ENCODE results near the gene GSE1. TPM values are rescaled to one million over a fixed set of nuclear protein-coding genes. Genes with fewer than 3 reads are reported as not detected.

Gene GSE1
- total and polyA plus RNA-seq, 9 of the 15 experiments (the other 6 are each of a cell fraction or from before 2014, with no cell fraction given) = 12.2 to 244 (median 57.9) TPM

- Histone ChIP-seq H3K4me3 (no peak overlapping the region), H4K20me1 (replicated peaks; ENCODE audit: control insufficient read depth, insufficient read depth, low read length) (peaks cover 58% of the 10 kb centered on the region), H3K36me3 (ENCODE audit: control insufficient read depth, insufficient read depth, low read length) (peaks cover 94% of the 10 kb centered on the region), H3K27ac (ENCODE audit: extremely low read depth, low read depth, low read length) (no peak overlapping the region), H3K27me3 (ENCODE audit: control insufficient read depth in 2 of 2, insufficient read depth in 2 of 2, low read length in 2 of 2) (no peaks in the 10 kb centered on the region), H3K9me1 (ENCODE audit: control insufficient read depth, insufficient read depth, low read length) (peaks cover 18% of the 10 kb centered on the region), H3K79me2 (ENCODE audit: control insufficient read depth, insufficient read depth, low read length) (peaks cover 81% of the 10 kb centered on the region), H3K9me3 (replicated peaks; ENCODE audit: control insufficient read depth, insufficient read depth, low read depth, low read length) (no peaks in the 10 kb centered on the region), H3K4me1 (replicated peaks in 1 of 2; ENCODE audit: control insufficient read depth in 2 of 2, insufficient read depth in 2 of 2, low read length in 2 of 2) (peaks cover 9 to 87% of the 10 kb centered on the region in 2 experiments; a peak in 4 of 5 replicates), H2AFZ (ENCODE audit: low read depth, low read length) (no peak overlapping the region), H3K9ac (ENCODE audit: insufficient read depth in 1 of 2, low read depth in 2 of 2, low read length in 2 of 2) (peak overlapping the region in 1 of 2 experiments; percentile 45; a peak in 2 of 4 replicates), H3K4me2 (ENCODE audit: insufficient read depth, low read length) (no peak overlapping the region)
- intact Hi-C loops (cut with micrococcal nuclease) = no loop called here
- ATAC-seq (no peak), DNase-seq (ENCODE audit: extremely low read depth in 1 of 4, low spot score in 3 of 4) (no peak), FAIRE-seq (no peak)
- 93% methylated on average over 19 of the region's 26 CpGs for WGBS (ENCODE audit: insufficient coverage, low coverage, missing lambda C conversion rate)
- no TSS peak for BruUV-seq (replicated peaks)
- TF ChIP-seq POLR2A (conservative IDR thresholded peaks at IDR 0.05) (0 out of 2 replicates have a peak, but pooled peaks have one; percentile 3), MAFG (tag; conservative IDR thresholded peaks at IDR 0.05) (no peak), RBM22 (IDR thresholded peaks at IDR 0.05; ENCODE audit: low read depth, low read length, poor library complexity, severe bottlenecking) (peak; percentile 93), TARDBP (IDR thresholded peaks at IDR 0.05) (no peak), ARID4B (CRISPR knock-in tag; IDR thresholded peaks at IDR 0.05) (no peak), HMGN3 (IDR thresholded peaks at IDR 0.05; ENCODE audit: borderline replicate concordance, extremely low read depth, insufficient read length, low read depth, low read length) (peak; percentile 29), GTF3C2 (IDR thresholded peaks at IDR 0.05; ENCODE audit: borderline replicate concordance, extremely low read depth, insufficient read length) (no peak), POLR2G (IDR thresholded peaks at IDR 0.05; ENCODE audit: low read depth, low read length) (peak; percentile 55), ZNF398 (CRISPR knock-in tag; IDR thresholded peaks at IDR 0.05) (no peak)
- in situ Hi-C loops (cut with MboI) = no loop called here
- ChIA-PET CTCF (ENCODE audit: low intra/inter-chr PET ratio) (no interaction called here), POLR2A (interaction anchor here (0.7 to 0.8 kb wide), 2 partner anchors 28 to 42 kb away, joined by 3 to 5 read pairs; no protein-coding TSS in a partner anchor)
These were observed 35.1 kb downstream of the GSE1 start for GRCh38 chr16:85648070-85648714.
